Measurements from ENCODE around the gene CHN1. TPM values are rescaled to one million over a fixed set of nuclear protein-coding genes. Genes with fewer than 3 reads are reported as not detected.
A peak's percentile ranks its signal among the peaks of the same experiment; 100 is the strongest.

CHN1 gene
- total RNA-seq, 1 donor from 2014 or later = 32.7 TPM

GRCh38 chr2:174844295-174844708 lies 160.9 kb downstream of the CHN1 start:
- H3K4me1 Mint-ChIP-seq = peaks cover 47% of the 10 kb centered on the region
- no peaks in the 10 kb centered on the region for H3K27me3 Mint-ChIP-seq (ENCODE audit: low read depth)

GRCh38 chr2:174842496-174842895 lies 162.7 kb downstream of the CHN1 start:
- Mint-ChIP-seq H3K27me3 (ENCODE audit: low read depth) (no peaks in the 10 kb centered on the region), H3K4me1 (peaks cover 41% of the 10 kb centered on the region)

More at GRCh38 chr2:174844295-174844708, 160.9 kb downstream of the CHN1 start:
- H3K27ac Mint-ChIP-seq = no peak overlapping the region
- DNase-seq (ENCODE audit: low spot score in 2 of 2, unreplicated experiment in 2 of 2) = no peak
- no peaks in the 10 kb centered on the region for H3K36me3 Mint-ChIP-seq
- no peaks in the 10 kb centered on the region for H3K9me3 Mint-ChIP-seq
- no peak for TF ChIP-seq CTCF (IDR thresholded peaks at IDR 0.05; ENCODE audit: unreplicated experiment)
- peak overlapping the region; percentile 26 for H3K4me3 Mint-ChIP-seq

GRCh38 chr2:174841936-174842335 lies 163.2 kb downstream of the CHN1 start:
- no peak for TF ChIP-seq CTCF (IDR thresholded peaks at IDR 0.05; ENCODE audit: unreplicated experiment)
- Mint-ChIP-seq H3K27ac (no peak overlapping the region), H3K4me3 (no peak overlapping the region), H3K9me3 (no peaks in the 10 kb centered on the region), H3K4me1 (peaks cover 36% of the 10 kb centered on the region), H3K27me3 (ENCODE audit: low read depth) (no peaks in the 10 kb centered on the region), H3K36me3 (peaks cover 2% of the 10 kb centered on the region)
- no peak for DNase-seq (ENCODE audit: low spot score in 2 of 2, unreplicated experiment in 2 of 2)

More at GRCh38 chr2:174842496-174842895, 162.7 kb downstream of the CHN1 start:
- no peak overlapping the region for H3K27ac Mint-ChIP-seq
- DNase-seq (ENCODE audit: low spot score in 2 of 2, unreplicated experiment in 2 of 2) = no peak
- H3K4me3 Mint-ChIP-seq = no peak overlapping the region
- TF ChIP-seq CTCF (IDR thresholded peaks at IDR 0.05; ENCODE audit: unreplicated experiment) = no peak
- no peaks in the 10 kb centered on the region for H3K9me3 Mint-ChIP-seq
- H3K36me3 Mint-ChIP-seq = no peaks in the 10 kb centered on the region

- H3K9me3 Mint-ChIP-seq = no peaks in the 10 kb centered on the region
- DNase-seq (ENCODE audit: low spot score in 2 of 2, unreplicated experiment in 2 of 2) = no peak
- H3K36me3 Mint-ChIP-seq = peaks cover 5% of the 10 kb centered on the region
- H3K4me1 Mint-ChIP-seq = peaks cover 35% of the 10 kb centered on the region
- H3K4me3 Mint-ChIP-seq = no peak overlapping the region
- TF ChIP-seq CTCF (IDR thresholded peaks at IDR 0.05; ENCODE audit: unreplicated experiment) = no peak
- H3K27me3 Mint-ChIP-seq (ENCODE audit: low read depth) = no peaks in the 10 kb centered on the region
- peak overlapping the region; percentile 24 for H3K27ac Mint-ChIP-seq
Measured at GRCh38 chr2:174841350-174841749, 163.8 kb downstream of the CHN1 start.

GRCh38 chr2:174840436-174840835 lies 164.7 kb downstream of the CHN1 start:
- no peak for DNase-seq (ENCODE audit: low spot score in 2 of 2, unreplicated experiment in 2 of 2)
- peak overlapping the region; percentile 1 for H3K27ac Mint-ChIP-seq
- no peaks in the 10 kb centered on the region for H3K27me3 Mint-ChIP-seq (ENCODE audit: low read depth)
- TF ChIP-seq CTCF (IDR thresholded peaks at IDR 0.05; ENCODE audit: unreplicated experiment) = no peak
- H3K36me3 Mint-ChIP-seq = peaks cover 9% of the 10 kb centered on the region
- H3K4me3 Mint-ChIP-seq = no peak overlapping the region
- peaks cover 35% of the 10 kb centered on the region for H3K4me1 Mint-ChIP-seq
- H3K9me3 Mint-ChIP-seq = peaks cover 6% of the 10 kb centered on the region

- Mint-ChIP-seq H3K27me3 (ENCODE audit: low read depth) (no peaks in the 10 kb centered on the region), H3K9me3 (peaks cover 9% of the 10 kb centered on the region), H3K36me3 (peaks cover 12% of the 10 kb centered on the region), H3K4me3 (no peak overlapping the region), H3K4me1 (peaks cover 33% of the 10 kb centered on the region), H3K27ac (peak overlapping the region; percentile 22)
- DNase-seq (ENCODE audit: low spot score in 2 of 2, unreplicated experiment in 2 of 2) = no peak
- no peak for TF ChIP-seq CTCF (IDR thresholded peaks at IDR 0.05; ENCODE audit: unreplicated experiment)
Measured at GRCh38 chr2:174839662-174840061, 165.5 kb downstream of the CHN1 start.
